Breast epithelium (tissue), 3 donors: ENCODE data around the gene FRMD6.

ENCODE experiments used
- CTCF ChIP-seq, 3 donors: fragments of 450-650 bp; IDR thresholded peaks; one replicate each; pipeline ENCODE4 v1.5.1; 2016 to 2017; ENCODE audit warnings: antibody characterized with exemption in 3 of 3, mild to moderate bottlenecking in 3 of 3, moderate library complexity in 3 of 3
- POLR2A ChIP-seq: fragments of 450-650 bp; IDR thresholded peaks from one replicate; pipeline ENCODE4 v1.6.1; 2016; ENCODE audit warnings: antibody characterized with exemption, mild to moderate bottlenecking, moderate library complexity

- no peak for TF ChIP-seq CTCF (IDR thresholded peaks at IDR 0.05)
- no peak for TF ChIP-seq POLR2A
Observed at GRCh38 chr14:51724650-51725049, 72.9 kb downstream of the FRMD6 start.
